Upper lobe of left lung (tissue), 6 donors: Measurements from ENCODE around the gene IL1RAPL2. TPM values are rescaled to one million over a fixed set of nuclear protein-coding genes. Genes with fewer than 3 reads are reported as not detected.

Experiments used
- ATAC-seq, 2 donors: fragments of 200-7000 bp; cut with Tn5 transposase; one replicate each; pipeline ENCODE4 v1.9.1; 2022; ENCODE audit warnings: mild to moderate bottlenecking in 2 of 2, moderate library complexity in 2 of 2; ENCODE audit not compliant: low FRiP score in 2 of 2
- DNase-seq, 2 donors: peaks; one replicate each; pipeline ENCODE4 v3.0.0-alpha.2; 2019 to 2020
- H3K27ac ChIP-seq, 4 donors: fragments of 200-600 bp; sonication (generic); one replicate each; pipeline ENCODE4 v1.5.1; 2016 to 2019
- H3K27me3 ChIP-seq, 4 donors: fragments of 200-600 bp; sonication (generic); one replicate each; pipeline ENCODE4 v1.5.1; 2017 to 2019
- H3K36me3 ChIP-seq, 4 donors: fragments of 200-600 bp; sonication (generic); one replicate each; pipeline ENCODE4 v1.5.1; 2016 to 2019
- H3K4me1 ChIP-seq, 4 donors: fragments of 200-600 bp; sonication (generic); one replicate each; pipeline ENCODE4 v1.5.1; 2018 to 2019
- H3K4me3 ChIP-seq, 4 donors: fragments of 200-600 bp; sonication (generic); one replicate each; pipeline ENCODE4 v1.5.1; 2017 to 2019; ENCODE audit warnings: mild to moderate bottlenecking in 2 of 4, moderate library complexity in 1 of 4
- H3K9me3 ChIP-seq, 4 donors: fragments of 200-600 bp; sonication (generic); one replicate each; pipeline ENCODE4 v1.5.1; 2018 to 2019
- CTCF ChIP-seq, 6 experiments: fragments of 450-650 bp in 4 of 6; fragments of 200-600 bp in 2 of 6; sonication (generic) in 2 of 6; IDR thresholded peaks; one replicate each; pipeline ENCODE4 v1.5.1; 2016 to 2019; ENCODE audit warnings: antibody characterized with exemption in 6 of 6
- EP300 ChIP-seq, 4 donors: sonication (generic); formaldehyde crosslinking; IDR thresholded peaks; one replicate each; pipeline ENCODE4 v1.5.1; 2017; ENCODE audit warnings: antibody characterized with exemption in 4 of 4, control low read depth in 2 of 4
- POLR2A ChIP-seq, 4 donors: fragments of 450-650 bp; IDR thresholded peaks; one replicate each; pipeline ENCODE4 v1.5.1; 2016 to 2017; ENCODE audit warnings: antibody characterized with exemption in 4 of 4, mild to moderate bottlenecking in 2 of 4
- POLR2AphosphoS5 ChIP-seq, 2 donors: sonication (generic); formaldehyde crosslinking; IDR thresholded peaks; one replicate each; pipeline ENCODE4 v1.5.1; 2017; ENCODE audit warnings: antibody characterized with exemption in 2 of 2
- WGBS, 2 donors: methylation state at CpG; one replicate each; pipeline ENCODE4 v1.1.5; 2017 to 2018; 5-methylcytosine and 5-hydroxymethylcytosine counted together
- total RNA-seq, 6 donors: library from RNA; depleted of rRNA in 4 of 6; stranded (reverse); fragments of >200 nt in 4 of 6; gene quantifications; one replicate each; pipeline versions ENCODE4 v1.1.0 to v1.2.1, GENCODE V29; 2016 to 2021
- donor health status: DM: no; HTN: no; CAD: no; lungs with moderate emphysema.
- donor health status: DM: no; HTN: yes; CAD: no; lungs with severe emphysema.

Gene IL1RAPL2
- total RNA-seq, 6 donors from 2014 or later = not detected

GRCh38 chrX:105277132-105277531 is 711.1 kb downstream of the IL1RAPL2 start:
- H3K4me3 ChIP-seq = no peak overlapping the region
- no peaks in the 10 kb centered on the region for H3K4me1 ChIP-seq
- WGBS, 2 donors = 64 to 100% methylated on average over 1 of the region's 1 CpG
- H3K9me3 ChIP-seq = no peaks in the 10 kb centered on the region
- H3K27me3 ChIP-seq = no peaks in the 10 kb centered on the region
- H3K36me3 ChIP-seq = no peaks in the 10 kb centered on the region
- TF ChIP-seq POLR2A (IDR thresholded peaks at IDR 0.05) = no peak
- TF ChIP-seq EP300 (IDR thresholded peaks at IDR 0.05) = no peak
- TF ChIP-seq CTCF (IDR thresholded peaks at IDR 0.05) = no peak
- no peak for TF ChIP-seq POLR2AphosphoS5 (IDR thresholded peaks at IDR 0.05)
- no peak overlapping the region for H3K27ac ChIP-seq
- DNase-seq (no peak), ATAC-seq (no peak)

- Histone ChIP-seq H3K27me3 (no peaks in the 10 kb centered on the region), H3K27ac (no peak overlapping the region), H3K9me3 (no peaks in the 10 kb centered on the region), H3K4me1 (no peaks in the 10 kb centered on the region), H3K36me3 (no peaks in the 10 kb centered on the region), H3K4me3 (no peak overlapping the region)
- no peak for TF ChIP-seq POLR2AphosphoS5 (IDR thresholded peaks at IDR 0.05)
- no peak for TF ChIP-seq POLR2A (IDR thresholded peaks at IDR 0.05)
- no peak for TF ChIP-seq EP300 (IDR thresholded peaks at IDR 0.05)
- TF ChIP-seq CTCF (IDR thresholded peaks at IDR 0.05) = no peak
- 40 to 42% methylated on average over 1 of the region's 1 CpG for WGBS, 2 donors
- DNase-seq (no peak), ATAC-seq (no peak)
These were observed 716.1 kb downstream of the IL1RAPL2 start for GRCh38 chrX:105282077-105282476.

- WGBS, 2 donors = 69 to 87% methylated on average over 3 of the region's 3 CpGs
- H3K27me3 ChIP-seq = no peaks in the 10 kb centered on the region
- no peak for ATAC-seq
These were observed 731.0 kb downstream of the IL1RAPL2 start for GRCh38 chrX:105297041-105297440.

GRCh38 chrX:105299286-105299685 is 733.3 kb downstream of the IL1RAPL2 start:
- H3K4me3 ChIP-seq = no peak overlapping the region

More at GRCh38 chrX:105297041-105297440, 731.0 kb downstream of the IL1RAPL2 start:
- no peaks in the 10 kb centered on the region for H3K4me1 ChIP-seq
- no peak for TF ChIP-seq CTCF (IDR thresholded peaks at IDR 0.05)
- no peak for DNase-seq
- H3K4me3 ChIP-seq = no peak overlapping the region
- no peak overlapping the region for H3K27ac ChIP-seq
- H3K36me3 ChIP-seq = no peaks in the 10 kb centered on the region
- no peaks in the 10 kb centered on the region for H3K9me3 ChIP-seq

More at GRCh38 chrX:105299286-105299685, 733.3 kb downstream of the IL1RAPL2 start:
- Histone ChIP-seq H3K9me3 (no peaks in the 10 kb centered on the region), H3K27ac (no peak overlapping the region), H3K4me1 (no peaks in the 10 kb centered on the region), H3K36me3 (no peaks in the 10 kb centered on the region), H3K27me3 (no peaks in the 10 kb centered on the region)
- TF ChIP-seq EP300 (IDR thresholded peaks at IDR 0.05) (no peak), POLR2AphosphoS5 (IDR thresholded peaks at IDR 0.05) (no peak), CTCF (IDR thresholded peaks at IDR 0.05) (no peak), POLR2A (IDR thresholded peaks at IDR 0.05) (no peak)
- DNase-seq (no peak), ATAC-seq (no peak)
- WGBS, 2 donors = 65 to 87% methylated on average over 1 of the region's 1 CpG
